Measurements from ENCODE around the gene SLC9A6.
"Not testable (repeated sequence)": the region's sequence is repeated elsewhere in the genome, so short reads cannot be mapped to it uniquely, and the experiment has no call there.

Gene SLC9A6

GRCh38 chrX:136080766-136081165 is 95.5 kb downstream of the SLC9A6 start:
- no peak for DNase-seq (ENCODE audit: extremely low spot score)
- ChIA-PET CTCF (no interaction called here), POLR2A (no interaction called here)
- no peak for TF ChIP-seq CTCF (IDR thresholded peaks at IDR 0.05; ENCODE audit: control extremely low read depth, extremely low read depth, low read depth, missing control alignments)

GRCh38 chrX:136086521-136086920 is 101.3 kb downstream of the SLC9A6 start:
- DNase-seq (ENCODE audit: extremely low spot score), result no peak
- no peak for TF ChIP-seq CTCF (IDR thresholded peaks at IDR 0.05; ENCODE audit: control extremely low read depth, extremely low read depth, low read depth, missing control alignments)
- ChIA-PET CTCF (no interaction called here), POLR2A (no interaction called here)

- POLR2A ChIA-PET; DNase-seq (ENCODE audit: extremely low spot score); CTCF ChIA-PET: not testable (repeated sequence)
These were observed 106.7 kb downstream of the SLC9A6 start for GRCh38 chrX:136091898-136092297.

GRCh38 chrX:136094962-136095361 is 109.7 kb downstream of the SLC9A6 start:
- ChIA-PET CTCF (no interaction called here), POLR2A (no interaction called here)
- no peak for TF ChIP-seq CTCF (IDR thresholded peaks at IDR 0.05; ENCODE audit: control extremely low read depth, extremely low read depth, low read depth, missing control alignments)
- DNase-seq (ENCODE audit: extremely low spot score), result no peak
